CD14-positive monocyte (primary cell): ENCODE data around the gene MCF2L2. TPM values are rescaled to one million over a fixed set of nuclear protein-coding genes. Genes with fewer than 3 reads are reported as not detected.

Experiments used
- DNase-seq, 3 donors: peaks; one replicate each; pipeline ENCODE4 v3.0.0-alpha.2; 2011 to 2022
- H2AFZ ChIP-seq: 2 replicates; pipeline ENCODE4 v1.6.0; 2012; ENCODE audit warnings: mild to moderate bottlenecking, low read depth, low read length, inconsistent platforms; ENCODE audit not compliant: insufficient read depth, poor library complexity, severe bottlenecking
- H3K27ac ChIP-seq, 2 donors: 1 replicate in 1 of 2; 2 replicates in 1 of 2; pipeline ENCODE4 v1.5.1; 2012 to 2013; ENCODE audit warnings: low read length in 2 of 2, control low read depth in 1 of 2, inconsistent platforms in 1 of 2, low read depth in 1 of 2, mild to moderate bottlenecking in 1 of 2
- H3K27me3 ChIP-seq, 2 donors: one replicate each; pipeline versions ENCODE4 v1.6.0 to v1.6.1; 2011 to 2013; ENCODE audit warnings: low read length in 2 of 2; ENCODE audit not compliant: control insufficient read depth in 2 of 2, insufficient read depth in 2 of 2
- H3K36me3 ChIP-seq, 2 donors: replicated peaks in 1 of 2; 1 replicate in 1 of 2; 2 replicates in 1 of 2; pipeline versions ENCODE4 v1.5.1 to v1.6.1; 2012 to 2013; ENCODE audit warnings: low read length in 2 of 2, control low read depth in 1 of 2, inconsistent platforms in 1 of 2, mild to moderate bottlenecking in 1 of 2; ENCODE audit not compliant: insufficient read depth in 2 of 2, control insufficient read depth in 1 of 2
- H3K4me1 ChIP-seq, 2 donors: 1 replicate in 1 of 2; 2 replicates in 1 of 2; pipeline versions ENCODE4 v1.5.1 to v1.6.1; 2012 to 2013; ENCODE audit warnings: low read length in 2 of 2, control low read depth in 1 of 2, inconsistent platforms in 1 of 2, mild to moderate bottlenecking in 1 of 2, moderate library complexity in 1 of 2; ENCODE audit not compliant: insufficient read depth in 2 of 2, control insufficient read depth in 1 of 2
- H3K4me2 ChIP-seq: replicated peaks from 2 replicates; pipeline ENCODE3; 2012; ENCODE audit warnings: low read length, moderate library complexity, mild to moderate bottlenecking; ENCODE audit not compliant: poor library complexity, severe bottlenecking; ENCODE audit errors: extremely low read depth
- H3K4me3 ChIP-seq, 3 experiments: fragments of 200-600 bp in 1 of 3; sonication (generic) in 1 of 3; replicated peaks in 1 of 3; 1 replicate in 2 of 3; 2 replicates in 1 of 3; pipeline ENCODE4 v1.5.1; 2011 to 2013; ENCODE audit warnings: low read length in 3 of 3, mild to moderate bottlenecking in 3 of 3, control low read depth in 2 of 3, low read depth in 2 of 3, inconsistent platforms in 1 of 3, moderate library complexity in 1 of 3
- H3K79me2 ChIP-seq: 2 replicates; pipeline ENCODE4 v1.6.0; 2012; ENCODE audit warnings: mild to moderate bottlenecking, control low read depth, inconsistent platforms, low read length, moderate library complexity; ENCODE audit not compliant: insufficient read depth
- H3K9ac ChIP-seq: 2 replicates; pipeline ENCODE4 v1.6.0; 2017; ENCODE audit warnings: low read length, mild to moderate bottlenecking; ENCODE audit not compliant: insufficient read depth, poor library complexity, severe bottlenecking
- H3K9me3 ChIP-seq, 2 donors: replicated peaks in 1 of 2; 1 replicate in 1 of 2; 2 replicates in 1 of 2; pipeline versions ENCODE4 v1.5.1 to v1.6.1; 2012 to 2013; ENCODE audit warnings: low read length in 2 of 2, control low read depth in 1 of 2; ENCODE audit not compliant: control insufficient read depth in 1 of 2, insufficient read depth in 1 of 2
- H4K20me1 ChIP-seq: 2 replicates; pipeline ENCODE4 v1.6.0; 2012; ENCODE audit warnings: mild to moderate bottlenecking, low read length, control low read depth, moderate library complexity; ENCODE audit not compliant: insufficient read depth
- H3K27ac Mint-ChIP-seq, 7 donors: one replicate each; pipeline ENCODE4 v1.8.0; 2020; ENCODE audit warnings: mild to moderate bottlenecking in 7 of 7, mixed read lengths in 7 of 7, moderate library complexity in 6 of 7, inconsistent platforms in 2 of 7
- H3K27me3 Mint-ChIP-seq, 3 donors: one replicate each; pipeline ENCODE4 v1.8.0; 2021 to 2022; ENCODE audit warnings: low read depth in 3 of 3, mild to moderate bottlenecking in 3 of 3, mixed read lengths in 3 of 3, moderate library complexity in 3 of 3, inconsistent platforms in 1 of 3
- H3K36me3 Mint-ChIP-seq, 2 donors: one replicate each; pipeline ENCODE4 v1.8.0; 2020; ENCODE audit warnings: mixed read lengths in 2 of 2, inconsistent platforms in 1 of 2, mild to moderate bottlenecking in 1 of 2
- H3K4me1 Mint-ChIP-seq: one replicate; pipeline ENCODE4 v1.8.0; 2020; ENCODE audit warnings: mild to moderate bottlenecking, mixed read lengths
- H3K4me3 Mint-ChIP-seq, 2 donors: one replicate each; pipeline ENCODE4 v1.8.0; 2020; ENCODE audit warnings: mild to moderate bottlenecking in 2 of 2, mixed read lengths in 2 of 2, moderate library complexity in 1 of 2
- H3K9me3 Mint-ChIP-seq, 7 donors: one replicate each; pipeline ENCODE4 v1.8.0; 2020 to 2022; ENCODE audit warnings: mixed read lengths in 7 of 7, mild to moderate bottlenecking in 6 of 7, moderate library complexity in 6 of 7, inconsistent platforms in 2 of 7
- CTCF ChIP-seq: fragments of 200-600 bp; IDR thresholded peaks from one replicate; pipeline ENCODE4 v1.8.0; 2022; ENCODE audit warnings: antibody characterized with exemption, mild to moderate bottlenecking
- WGBS: methylation state at CpG from one replicate; pipeline ENCODE4 v1.1.5; 2013; ENCODE audit warnings: missing lambda C conversion rate; ENCODE audit not compliant: insufficient coverage; 5-methylcytosine and 5-hydroxymethylcytosine counted together
- intact Hi-C, 2 donors: fragments of 100-400 bp; cut with micrococcal nuclease; formaldehyde crosslinking; loops; one replicate each; pipeline versions ENCODE4 v1.15.0 to v1.15.1; 2023
- polyA plus RNA-seq, 3 donors: library from polyadenylated mRNA; depleted of rRNA in 1 of 3; unstranded in 2 of 3; stranded (reverse) in 1 of 3; fragments of 300-500 nt in 2 of 3; fragments of >200 nt in 1 of 3; fragmentation: Illumina TruSeq in 2 of 3; gene quantifications; 1 replicate in 2 of 3; 2 replicates in 1 of 3; pipeline ENCODE4 v1.2.3, GENCODE V29; 2012 to 2021

Gene MCF2L2
- polyA plus RNA-seq, 3 donors: 0.01 to 0.13 TPM; not detected in 1

GRCh38 chr3:183222631-183223235 lies 205.7 kb downstream of the MCF2L2 start:
- H3K9me3 Mint-ChIP-seq: no peaks in the 10 kb centered on the region
- no peaks in the 10 kb centered on the region for H4K20me1 ChIP-seq
- no peaks in the 10 kb centered on the region for H3K36me3 ChIP-seq
- peaks cover 2 to 5% (median 5%) of the 10 kb centered on the region in 3 donors for H3K27me3 Mint-ChIP-seq
- no peak overlapping the region for H3K4me2 ChIP-seq
- no peak overlapping the region for H3K27ac Mint-ChIP-seq
- no peaks in the 10 kb centered on the region for H3K36me3 Mint-ChIP-seq
- TF ChIP-seq CTCF: no peak
- H3K4me3 Mint-ChIP-seq: no peak overlapping the region
- H3K4me3 ChIP-seq: no peak overlapping the region
- H3K4me1 Mint-ChIP-seq: peaks cover 27% of the 10 kb centered on the region
- no CpG with 5 or more reads among the region's 3 CpGs for WGBS
- no peaks in the 10 kb centered on the region for H3K9me3 ChIP-seq
- no peak overlapping the region for H2AFZ ChIP-seq
- H3K27ac ChIP-seq: no peak overlapping the region
- no peaks in the 10 kb centered on the region for H3K27me3 ChIP-seq
- DNase-seq: no peak
- intact Hi-C loops: no loop called here
- H3K4me1 ChIP-seq: peaks cover 15 to 16% of the 10 kb centered on the region in 2 donors
- H3K9ac ChIP-seq: no peak overlapping the region
- no peaks in the 10 kb centered on the region for H3K79me2 ChIP-seq

GRCh38 chr3:183220828-183221227 lies 207.6 kb downstream of the MCF2L2 start:
- Histone ChIP-seq H3K36me3 (no peaks in the 10 kb centered on the region), H3K4me2 (no peak overlapping the region), H2AFZ (no peak overlapping the region), H3K27me3 (no peaks in the 10 kb centered on the region), H3K9me3 (no peaks in the 10 kb centered on the region), H4K20me1 (no peaks in the 10 kb centered on the region), H3K79me2 (no peaks in the 10 kb centered on the region), H3K9ac (no peak overlapping the region), H3K27ac (no peak overlapping the region), H3K4me1 (peaks cover 15 to 16% of the 10 kb centered on the region in 2 donors), H3K4me3 (no peak overlapping the region)
- Mint-ChIP-seq H3K4me1 (peaks cover 29% of the 10 kb centered on the region), H3K36me3 (no peaks in the 10 kb centered on the region), H3K9me3 (no peaks in the 10 kb centered on the region), H3K4me3 (no peak overlapping the region), H3K27ac (no peak overlapping the region), H3K27me3 (peaks cover 2 to 7% (median 5%) of the 10 kb centered on the region in 3 donors)
- no peak for TF ChIP-seq CTCF
- 93% methylated on average over 3 of the region's 5 CpGs for WGBS
- DNase-seq: no peak
- intact Hi-C loops: no loop called here
